Activated CD4-positive, alpha-beta T cell treated with anti-CD3 and anti-CD28 coated beads for 1 hour (primary cell): ENCODE data around the gene CAPN15.

Experiments
- DNase-seq: peaks from one replicate; pipeline ENCODE4 v3.0.0-alpha.2; 2020

CAPN15 gene

DNA sequence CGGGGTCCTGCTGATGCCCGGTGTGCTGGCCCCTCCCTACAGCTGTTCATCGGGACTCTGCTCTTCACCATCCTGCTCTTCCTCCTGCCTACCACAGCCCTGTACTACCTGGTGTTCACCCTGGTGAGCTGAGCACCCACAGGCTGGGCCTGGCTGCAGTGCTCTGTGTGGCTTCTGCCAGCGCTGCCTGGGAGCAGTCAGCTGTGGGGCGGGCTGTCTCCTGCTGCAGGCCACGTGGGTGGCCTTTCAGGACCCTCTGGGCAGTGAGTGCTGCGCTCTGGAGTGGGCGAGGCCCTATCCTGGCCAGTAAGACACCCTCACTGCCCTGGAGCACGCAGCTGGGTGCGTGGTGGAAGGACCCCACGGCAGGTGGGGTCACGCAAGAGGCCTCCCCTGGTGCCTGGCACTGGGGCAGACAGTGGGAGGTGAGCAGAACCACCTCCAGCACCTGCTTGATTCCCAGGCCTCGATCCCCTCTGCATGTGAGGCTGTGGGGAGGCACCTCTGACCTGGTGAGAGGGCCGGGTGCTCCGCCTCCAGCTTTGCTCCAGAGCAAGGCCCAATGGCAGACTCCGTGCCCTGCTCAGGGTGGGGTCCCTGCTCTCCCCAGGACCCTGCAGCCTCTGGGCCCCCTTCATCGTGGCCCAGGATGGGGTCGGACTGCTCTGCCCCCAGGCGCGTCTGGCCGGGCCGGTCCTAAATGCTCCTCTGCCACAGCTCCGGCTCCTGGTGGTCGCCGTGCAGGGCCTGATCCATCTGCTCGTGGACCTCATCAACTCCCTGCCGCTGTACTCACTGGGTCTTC lies 52.8 kb downstream of the CAPN15 start:
- DNase-seq, result no peak

DNA sequence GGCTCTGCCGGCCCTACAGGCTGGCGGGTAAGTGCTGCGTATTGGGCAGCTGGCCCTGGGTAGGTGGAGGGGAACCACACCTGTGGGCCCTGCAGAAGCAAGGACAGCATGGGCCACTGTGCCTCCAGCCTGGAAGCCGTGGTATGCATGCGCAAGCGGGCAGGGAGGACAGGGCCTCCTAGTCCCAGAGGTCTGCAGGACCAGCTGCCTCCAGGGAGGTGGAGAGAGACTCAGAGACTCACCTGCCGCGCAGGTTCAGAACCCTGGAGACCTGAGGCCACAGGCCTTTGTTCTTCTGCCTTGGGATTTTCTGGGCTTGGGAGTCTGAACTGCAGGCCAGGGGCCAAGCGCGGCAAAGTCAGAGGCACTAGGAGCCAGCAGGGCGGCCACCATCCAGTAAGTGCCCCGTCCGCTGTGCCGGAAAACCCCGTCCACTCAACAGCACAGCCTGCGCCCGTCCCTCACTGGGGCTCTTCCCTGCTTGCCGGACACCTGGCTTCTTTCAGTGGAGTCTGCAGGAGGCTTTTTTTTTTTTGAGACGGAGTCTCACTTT lies 53.5 kb downstream of the CAPN15 start:
- no peak for DNase-seq

DNA sequence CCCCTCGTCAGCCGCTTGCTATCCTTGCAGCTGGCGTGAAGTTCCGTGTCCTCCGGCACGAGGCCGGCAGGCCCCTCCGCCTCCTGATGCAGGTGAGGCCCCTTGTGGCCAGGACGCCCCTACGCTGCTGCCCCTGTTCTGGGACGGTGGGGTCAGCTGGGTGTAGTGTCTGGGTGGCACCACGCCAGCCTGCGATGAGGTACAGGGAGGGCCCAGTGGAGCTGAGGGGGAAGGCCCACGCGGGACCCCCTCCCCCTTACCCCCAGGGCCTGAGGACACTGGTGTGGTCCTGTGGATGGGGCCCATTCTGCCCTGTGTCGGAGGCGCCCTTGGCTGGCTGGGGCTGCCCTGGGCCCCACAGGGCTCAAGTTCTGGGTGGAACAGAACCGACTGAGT lies 54.7 kb downstream of the CAPN15 start:
- no peak for DNase-seq

DNA sequence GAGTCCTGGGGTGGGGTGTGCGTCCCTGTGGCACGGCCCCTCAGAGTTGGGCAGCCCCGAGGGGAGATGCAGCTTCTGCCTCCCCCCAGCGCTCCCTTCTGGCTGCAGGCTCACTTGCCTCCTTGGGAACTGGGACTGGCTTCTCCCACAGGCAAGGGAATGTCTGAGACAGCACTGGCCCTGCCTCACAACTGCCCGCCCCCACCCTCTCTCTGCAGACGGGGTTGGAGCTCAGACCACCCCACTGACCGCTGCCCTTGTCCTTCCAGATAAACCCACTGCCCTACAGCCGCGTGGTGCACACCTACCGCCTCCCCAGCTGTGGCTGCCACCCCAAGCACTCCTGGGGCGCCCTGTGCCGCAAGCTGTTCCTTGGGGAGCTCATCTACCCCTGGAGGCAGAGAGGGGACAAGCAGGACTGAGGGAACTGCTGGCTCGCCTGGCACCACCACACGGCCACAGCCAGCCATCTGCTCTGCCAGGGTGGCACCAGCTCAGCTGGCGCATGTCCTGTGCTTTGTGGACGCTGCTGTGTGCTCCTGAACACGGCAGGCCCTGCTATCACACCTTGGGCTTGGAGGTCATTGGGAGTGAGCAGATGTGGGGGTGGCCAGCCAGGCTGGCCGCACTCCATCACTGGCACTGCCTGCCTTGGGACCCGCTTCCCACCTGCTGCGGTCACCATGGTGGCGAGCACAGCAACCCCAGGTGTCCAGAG lies 55.3 kb downstream of the CAPN15 start:
- no peak for DNase-seq

DNA sequence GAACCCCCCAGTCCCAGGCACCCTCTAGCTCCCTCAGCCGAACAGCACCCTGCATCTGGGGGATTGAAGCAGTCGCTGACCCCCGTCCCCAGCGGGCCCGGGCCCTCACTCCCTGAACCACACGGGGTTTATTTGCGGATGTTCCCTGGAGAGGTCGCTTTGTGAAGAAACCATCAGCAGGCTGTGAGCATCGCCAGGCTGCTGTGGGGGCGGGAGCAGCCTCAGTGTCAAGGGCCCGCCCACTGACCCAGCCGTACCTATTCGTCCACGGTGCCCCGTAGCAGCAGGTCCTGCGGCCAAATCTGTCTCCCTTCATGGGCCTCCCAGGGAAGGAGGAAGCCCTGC lies 55.9 kb downstream of the CAPN15 start:
- no peak for DNase-seq

DNA sequence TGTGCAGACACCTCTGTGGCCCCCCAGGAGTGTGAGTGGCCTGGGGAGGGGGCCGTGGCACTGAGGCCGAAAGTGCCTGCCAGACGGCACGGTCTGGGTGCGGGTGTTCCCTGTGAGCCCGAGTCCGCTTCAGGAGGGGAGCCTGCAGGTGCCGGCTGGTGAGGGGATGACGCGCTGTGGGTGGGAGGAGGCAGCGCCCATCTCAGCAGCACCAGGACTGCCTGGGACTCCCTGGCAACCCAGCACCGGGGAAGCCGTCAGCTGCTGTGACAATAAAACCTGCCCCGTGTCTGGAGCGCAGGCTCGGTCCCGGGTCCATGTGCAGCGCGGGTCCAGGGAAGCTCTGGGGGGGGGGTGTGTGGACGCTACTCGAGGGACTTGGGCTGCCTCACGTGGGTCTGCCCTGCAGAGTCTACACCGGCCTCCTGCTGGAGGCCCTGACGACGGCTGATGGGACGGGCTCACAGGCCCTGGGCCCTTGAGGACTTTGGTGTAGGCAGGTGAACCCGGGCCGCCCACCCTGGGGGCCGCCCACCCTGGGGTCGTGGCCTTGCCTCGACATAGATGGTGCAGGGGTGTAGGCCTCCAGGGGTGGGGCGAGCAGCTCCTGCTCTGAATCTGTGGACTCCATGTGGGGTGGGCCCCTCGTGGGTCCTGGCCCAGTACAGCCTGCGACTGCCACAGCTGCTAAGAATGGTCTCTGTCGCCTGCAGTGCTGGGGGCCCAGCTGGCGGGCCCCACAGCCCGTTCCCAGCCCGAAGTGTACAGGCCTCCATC lies 56.5 kb downstream of the CAPN15 start:
- no peak for DNase-seq

DNA sequence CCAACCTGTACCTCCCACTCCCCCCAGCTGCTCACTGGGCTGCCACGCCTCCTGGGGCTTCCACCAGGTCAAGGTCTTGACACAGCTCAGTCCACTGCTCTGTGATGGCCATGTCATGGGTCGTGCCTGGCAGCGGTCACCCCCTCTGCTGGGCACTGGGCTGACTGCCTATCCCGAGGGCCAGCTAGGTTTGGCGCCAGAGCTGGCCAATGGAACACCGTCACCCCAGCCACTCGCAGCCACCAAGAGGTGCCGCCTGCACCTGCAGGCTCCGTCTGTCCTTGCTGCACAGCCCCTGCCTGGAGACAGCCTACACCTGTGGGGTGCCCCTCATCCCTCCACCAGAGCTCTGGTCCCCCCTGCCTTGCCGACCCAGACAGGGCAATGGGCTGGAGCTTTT lies 57.8 kb downstream of the CAPN15 start:
- DNase-seq, result no peak

DNA sequence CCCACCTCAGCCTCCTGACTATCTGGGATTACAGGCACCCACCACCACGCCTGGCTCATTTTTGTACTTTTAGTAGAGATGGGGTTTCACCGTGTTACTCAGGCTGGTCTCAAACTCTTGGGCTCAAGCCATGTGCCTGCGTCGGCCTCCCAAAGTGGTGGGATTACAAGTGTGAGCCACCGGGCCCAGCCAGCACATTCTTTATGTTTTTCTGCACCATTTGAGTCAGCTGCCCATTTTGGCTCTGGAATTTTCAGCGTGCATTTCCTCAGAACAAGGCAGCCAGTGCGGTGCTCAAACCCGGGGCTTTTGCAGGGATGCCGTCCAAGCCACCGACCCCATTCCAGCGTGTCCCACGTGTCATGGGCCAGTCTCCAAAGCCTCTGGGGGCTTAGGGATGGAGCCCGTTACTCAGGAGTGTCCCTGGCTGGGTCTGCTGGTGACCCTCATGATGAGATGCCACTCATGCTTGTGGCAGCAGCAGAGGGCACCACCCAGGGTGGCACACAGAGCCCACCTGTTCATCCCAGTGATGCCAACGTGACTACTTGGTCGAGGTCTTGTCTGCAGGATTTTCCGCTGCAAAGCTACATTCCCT lies 58.6 kb downstream of the CAPN15 start:
- DNase-seq, result no peak

DNA sequence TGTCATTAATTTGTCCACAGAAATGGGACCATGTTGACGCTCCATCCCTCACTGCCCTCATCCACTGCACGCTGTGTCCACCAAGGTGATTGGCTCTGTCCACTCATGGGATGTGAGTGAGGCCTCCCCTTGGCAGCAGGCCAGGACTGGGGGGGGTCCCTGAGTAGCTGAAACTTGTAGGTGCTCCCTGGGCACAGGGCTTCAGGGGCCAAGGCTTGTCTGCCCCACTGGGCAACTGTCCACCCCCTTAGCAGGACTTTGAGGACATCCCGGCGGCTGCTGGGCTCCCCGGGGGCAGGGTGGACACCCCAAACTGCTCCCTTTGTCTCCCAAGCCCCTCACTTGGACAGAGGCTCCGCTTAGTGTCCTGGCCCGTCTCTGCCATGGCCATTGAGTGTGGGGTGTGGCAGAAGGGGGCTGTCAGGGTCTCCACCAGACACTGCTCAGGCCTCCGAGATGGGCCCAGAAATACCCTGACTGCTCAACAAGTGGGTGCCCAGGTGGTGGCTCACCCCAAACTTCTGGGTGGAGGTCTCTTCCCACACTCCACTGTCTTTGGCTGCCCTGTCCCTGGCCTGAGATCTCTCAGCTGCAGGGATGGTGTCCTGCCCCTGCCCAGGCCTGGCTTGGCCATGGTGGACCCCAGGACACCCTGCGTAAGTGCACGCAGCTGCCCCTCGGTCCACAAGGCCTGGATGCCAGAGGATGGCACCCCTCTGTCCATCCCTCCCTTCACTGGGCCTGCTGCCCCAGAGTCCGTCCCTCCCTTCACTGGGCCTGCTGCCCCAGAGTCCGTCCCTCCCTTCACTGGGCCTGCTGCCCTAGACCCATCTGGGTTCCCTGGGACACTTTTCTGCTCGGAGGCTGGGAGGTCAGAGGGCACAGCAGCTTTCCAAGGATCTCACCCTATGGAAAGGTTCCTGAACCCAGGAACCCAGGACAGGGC lies 59.4 kb downstream of the CAPN15 start:
- no peak for DNase-seq

DNA sequence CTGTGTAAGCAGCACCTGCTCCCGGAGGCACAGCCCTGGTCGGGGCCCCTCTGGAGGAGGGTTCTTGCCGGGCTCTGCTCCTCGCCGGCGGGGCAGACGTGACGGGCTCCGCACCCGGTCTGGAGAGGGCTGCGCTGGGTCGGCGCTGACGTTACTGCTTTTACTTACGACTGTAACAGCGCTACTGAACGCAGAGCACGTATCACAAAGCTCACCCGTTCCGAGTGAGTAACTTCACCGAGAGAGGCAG lies 61.1 kb downstream of the CAPN15 start:
- DNase-seq, result peak; percentile 45

DNA sequence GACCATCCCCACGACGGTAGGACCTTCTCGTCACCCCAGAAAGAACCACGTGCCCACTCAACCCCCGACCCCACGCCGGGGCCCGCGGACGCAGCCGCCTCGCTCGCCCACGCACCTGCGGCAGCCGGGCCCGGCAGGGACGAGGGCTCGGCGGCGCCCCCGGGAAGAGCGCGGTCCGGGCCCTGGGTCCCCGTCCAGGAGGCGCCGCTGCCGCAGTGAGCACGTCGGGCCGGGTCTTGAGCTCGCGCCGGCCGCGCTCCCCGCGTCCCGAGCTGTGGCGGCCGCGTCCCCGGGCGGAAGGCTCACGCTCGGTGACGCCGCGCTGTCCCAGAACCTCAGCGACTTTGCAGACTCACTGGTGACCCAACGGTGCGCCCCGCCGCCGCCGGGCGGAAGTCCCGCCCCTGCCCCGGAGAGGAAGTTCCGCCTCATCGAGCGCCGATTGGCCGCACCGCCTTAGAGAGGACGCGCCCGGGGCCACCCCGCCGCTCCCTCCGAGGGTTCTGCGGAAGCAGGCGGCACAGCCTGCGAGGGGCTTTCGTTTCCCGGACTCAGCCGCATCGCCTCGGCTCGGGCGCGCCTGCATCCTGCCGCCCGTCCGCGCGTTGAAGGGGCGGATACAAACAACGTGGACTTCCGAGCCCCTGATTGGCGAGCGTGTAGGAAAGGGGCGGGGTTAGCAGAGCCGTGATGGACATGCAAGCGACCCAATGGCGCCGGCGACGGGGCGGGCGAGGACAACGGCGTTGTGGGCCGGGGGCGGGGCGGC lies 61.6 kb downstream of the CAPN15 start:
- peak; percentile 97 for DNase-seq

DNA sequence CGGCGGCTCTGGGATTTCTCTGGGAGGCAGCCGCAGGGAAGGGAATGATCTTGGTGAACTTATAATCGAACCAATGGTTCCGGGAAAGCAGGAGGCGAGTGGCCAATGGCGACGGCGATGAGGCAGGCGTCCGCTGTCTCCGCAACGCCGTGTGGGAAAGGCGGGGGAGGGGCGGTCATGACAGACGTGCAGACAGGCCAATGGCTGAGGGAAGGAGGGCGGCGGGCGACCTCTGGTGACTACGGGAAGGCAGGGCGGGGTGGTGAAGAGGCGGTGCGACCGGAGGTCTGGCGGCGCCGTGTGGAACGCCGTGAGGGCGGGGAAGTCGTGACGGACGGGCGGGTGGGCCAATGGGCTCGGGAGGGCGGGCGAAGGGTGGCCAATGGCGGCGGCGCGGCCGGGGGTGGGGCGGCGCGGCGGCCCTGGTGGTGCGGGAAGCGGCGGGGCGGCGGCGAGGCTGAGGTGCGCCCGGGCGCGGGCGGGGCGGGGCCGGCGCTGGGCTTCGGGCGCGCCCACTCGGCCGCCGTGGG lies 62.2 kb downstream of the CAPN15 start, which contains the start of gene RAB40C:
Gene RAB40C (plus strand): TSS at position 409 of the 530 bp plus-strand sequence. CDS start 226 bp downstream, outside the sequence.
- peak; percentile 99 for DNase-seq

DNA sequence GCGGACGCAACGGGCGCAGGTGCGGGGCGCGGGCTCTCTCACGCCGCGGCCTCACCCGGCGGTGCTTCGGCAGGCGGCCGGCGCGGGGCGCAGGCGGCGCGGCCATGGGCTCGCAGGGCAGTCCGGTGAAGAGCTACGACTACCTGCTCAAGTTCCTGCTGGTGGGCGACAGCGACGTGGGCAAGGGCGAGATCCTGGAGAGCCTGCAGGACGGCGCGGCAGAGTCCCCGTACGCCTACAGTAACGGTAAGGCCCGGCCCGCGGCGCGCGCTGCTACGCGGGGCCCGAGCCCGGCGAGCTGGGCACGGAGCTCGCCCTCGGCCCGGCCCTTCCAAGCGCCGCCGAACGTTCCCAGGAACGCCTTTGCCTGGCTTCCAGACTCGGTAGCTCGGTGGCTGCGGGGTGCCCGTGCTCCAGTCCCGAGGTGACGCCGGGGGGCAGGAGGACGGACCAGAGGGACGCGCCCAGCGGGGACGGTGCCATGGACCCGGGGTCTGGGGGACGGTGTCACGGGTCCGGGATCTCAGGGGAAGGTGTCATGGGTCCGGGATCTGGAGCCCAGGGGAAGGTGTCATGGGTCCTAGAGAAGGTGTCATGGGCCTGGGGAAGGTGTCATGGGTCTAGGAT lies 62.8 kb downstream of the CAPN15 start:
- DNase-seq, result no peak

DNA sequence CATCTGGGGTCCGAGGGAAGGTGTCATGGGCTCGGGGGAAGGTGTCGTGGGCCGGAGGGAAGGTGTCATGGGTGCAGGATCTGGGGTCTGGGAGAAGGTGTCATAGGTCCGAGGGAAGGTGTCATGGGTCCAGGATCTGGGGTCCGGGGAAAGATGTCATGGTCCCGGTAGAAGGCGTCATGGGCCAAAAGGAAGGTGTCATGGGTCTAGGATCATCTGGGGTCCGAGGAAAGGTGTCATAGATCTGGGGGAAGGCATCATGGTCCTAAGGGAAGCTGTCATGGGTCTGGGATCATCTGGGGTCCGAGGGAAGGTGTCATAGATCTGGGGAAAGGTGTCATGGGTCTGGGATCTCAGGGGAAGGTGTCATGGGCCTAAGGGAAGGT lies 63.3 kb downstream of the CAPN15 start:
- no peak for DNase-seq

DNA sequence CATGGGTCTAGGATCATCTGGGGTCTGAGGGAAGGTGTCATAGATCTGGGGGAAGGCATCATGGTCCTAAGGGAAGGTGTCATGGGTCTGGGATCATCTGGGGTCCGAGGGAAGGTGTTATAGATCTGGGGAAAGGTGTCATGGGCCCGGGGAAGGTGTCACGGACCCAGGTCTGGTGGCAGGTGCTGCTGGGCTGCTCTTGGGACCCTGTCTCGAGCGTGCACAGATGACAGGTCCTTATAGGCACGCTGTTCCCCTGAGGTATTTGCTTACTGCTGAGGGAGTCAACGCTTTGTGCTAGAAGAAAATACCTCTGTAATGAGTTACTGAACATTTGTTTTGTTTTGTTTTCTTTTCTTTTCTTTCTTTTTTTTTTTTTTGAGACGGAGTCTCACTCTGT lies 63.7 kb downstream of the CAPN15 start:
- no peak for DNase-seq

DNA sequence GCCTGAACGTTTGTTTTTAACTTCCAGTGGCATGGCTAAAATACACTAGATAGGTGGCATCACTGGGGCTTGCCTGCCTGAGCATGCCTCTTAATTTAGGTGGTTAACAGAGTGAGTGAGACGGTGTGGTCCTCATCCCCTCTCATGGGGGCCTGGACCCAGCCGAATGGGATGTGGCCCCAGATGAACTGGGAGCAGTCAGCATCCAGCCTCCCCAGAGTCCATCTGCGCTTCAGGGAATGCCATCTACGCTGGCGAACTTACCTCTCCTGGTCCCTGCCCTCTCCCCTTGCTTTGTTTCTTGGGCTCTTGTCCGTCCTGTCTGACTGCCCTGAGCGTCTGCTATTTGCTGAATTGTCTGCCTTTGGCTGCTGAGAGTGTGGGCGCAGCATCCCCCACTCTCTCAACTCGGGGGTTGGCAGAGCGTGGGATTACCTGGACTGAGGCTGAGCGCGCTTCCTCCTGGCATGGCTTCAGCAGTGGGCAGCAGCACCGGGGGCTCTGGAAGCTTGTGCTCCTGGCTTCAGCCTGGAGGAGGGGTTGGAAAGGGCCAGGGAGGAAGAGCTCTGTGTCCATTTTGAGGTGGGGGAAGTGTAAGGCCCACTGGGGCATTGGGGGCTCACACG lies 64.5 kb downstream of the CAPN15 start:
- DNase-seq, result no peak

DNA sequence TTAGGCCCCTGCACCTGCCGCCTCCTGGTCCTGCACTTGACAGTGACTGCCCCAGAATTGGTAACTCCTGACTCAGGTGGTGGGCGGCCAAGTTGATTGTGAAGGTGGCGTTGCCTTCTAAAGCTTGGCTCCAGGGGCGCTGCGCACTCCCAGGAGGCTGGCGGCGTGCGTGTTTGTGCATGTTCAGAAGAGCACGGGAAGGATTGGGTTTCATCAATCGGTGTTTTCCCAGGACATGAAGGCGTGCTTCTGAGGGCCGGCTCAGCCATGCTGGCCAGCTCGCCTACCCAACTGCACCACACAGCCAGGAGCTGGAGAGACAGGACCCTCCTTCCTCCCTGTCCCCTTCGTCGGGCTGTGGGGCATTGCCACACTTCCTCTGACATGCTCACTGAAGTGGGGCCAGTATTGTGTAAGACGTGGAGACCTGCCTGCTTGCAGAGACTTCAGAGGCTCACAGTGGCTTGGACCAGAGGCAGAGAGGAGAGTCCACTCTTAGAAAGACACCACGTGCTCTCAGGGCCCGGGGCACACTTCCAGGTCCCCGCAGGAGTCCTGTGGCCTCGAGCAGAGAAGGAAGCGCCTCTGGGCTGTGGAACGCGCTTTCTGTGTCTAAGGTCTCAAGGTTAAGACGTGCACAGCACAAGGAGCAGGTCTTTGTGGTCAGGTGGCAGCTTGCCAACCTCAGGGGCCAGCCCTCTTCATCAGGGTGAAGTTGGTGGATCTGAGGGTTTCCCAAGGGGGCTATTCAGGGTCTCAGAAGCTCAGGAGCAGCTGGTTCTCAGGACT lies 65.2 kb downstream of the CAPN15 start:
- DNase-seq, result no peak

DNA sequence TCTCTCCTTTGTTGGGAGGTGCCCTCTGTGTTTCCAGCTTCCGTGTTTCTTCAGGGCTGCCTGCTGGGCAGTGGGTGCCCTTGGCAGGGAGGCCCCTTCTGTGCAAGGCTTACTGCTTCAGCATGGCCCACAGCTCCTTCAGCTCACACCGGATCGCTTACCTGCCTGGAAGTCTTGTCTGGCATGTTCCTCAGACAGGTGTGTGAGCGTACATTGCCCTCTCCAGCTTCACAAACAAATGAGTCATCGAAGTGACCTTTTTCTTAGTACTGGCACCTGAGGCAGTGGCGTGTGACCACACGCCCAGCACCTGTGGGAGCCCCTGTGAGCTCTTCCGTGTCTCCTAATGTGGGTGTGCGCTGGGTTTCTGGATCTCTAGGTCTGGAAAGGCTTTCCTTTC lies 65.9 kb downstream of the CAPN15 start:
- no peak for DNase-seq

DNA sequence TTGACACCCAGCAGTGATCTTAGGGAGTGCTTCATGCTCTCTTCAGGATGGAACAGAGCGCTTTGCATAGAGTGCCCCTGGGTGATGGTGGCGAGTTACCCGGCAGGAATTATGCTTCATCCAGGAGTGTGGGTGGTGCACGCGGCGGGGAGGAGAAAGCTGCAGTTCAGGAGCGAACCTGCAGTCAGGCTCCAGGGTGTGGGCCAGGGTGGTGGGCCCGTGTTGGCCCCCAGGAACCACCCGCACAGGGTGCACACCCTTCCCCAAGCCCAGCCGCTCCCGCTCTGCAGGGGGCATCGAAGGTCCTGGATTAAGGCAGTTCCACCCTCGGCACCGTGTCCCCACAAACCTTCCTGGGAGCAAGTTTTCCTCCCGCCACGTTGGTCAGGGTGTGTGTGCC lies 66.3 kb downstream of the CAPN15 start:
- DNase-seq, result no peak
